Occipital lobe (tissue), 2 donors: ENCODE data around the gene DLG2. TPM values are rescaled to one million over a fixed set of nuclear protein-coding genes. Genes with fewer than 3 reads are reported as not detected.

Source experiments
- DNase-seq: peaks from one replicate; lab custom pipeline; 2025; lab: John Stamatoyannopoulos, UW
- total RNA-seq: library from RNA; depleted of rRNA; stranded (reverse); fragments of >200 nt; gene quantifications from one replicate; pipeline ENCODE4 v1.2.3, GENCODE V29; 2014

The DLG2 gene
- total RNA-seq, 1 donor from 2014 or later: 353 TPM

GRCh38 chr11:84566671-84567070 lies 1060.5 kb downstream of the DLG2 start:
- no peak for DNase-seq

DNA sequence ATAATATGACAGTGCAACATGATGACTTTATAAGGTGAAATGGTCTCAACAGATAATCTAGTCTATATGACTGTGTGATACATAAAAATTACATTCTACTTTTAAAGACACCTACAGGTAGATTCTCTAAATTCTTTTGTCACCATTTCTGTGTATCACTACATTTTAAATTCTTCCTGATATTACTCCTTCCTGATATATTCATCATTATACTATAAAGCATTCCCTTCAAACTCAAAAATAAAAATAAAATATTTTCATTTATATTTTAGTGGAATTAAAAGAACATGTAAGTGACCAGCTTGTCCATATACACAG lies 1062.3 kb downstream of the DLG2 start:
- no peak for DNase-seq

DNA sequence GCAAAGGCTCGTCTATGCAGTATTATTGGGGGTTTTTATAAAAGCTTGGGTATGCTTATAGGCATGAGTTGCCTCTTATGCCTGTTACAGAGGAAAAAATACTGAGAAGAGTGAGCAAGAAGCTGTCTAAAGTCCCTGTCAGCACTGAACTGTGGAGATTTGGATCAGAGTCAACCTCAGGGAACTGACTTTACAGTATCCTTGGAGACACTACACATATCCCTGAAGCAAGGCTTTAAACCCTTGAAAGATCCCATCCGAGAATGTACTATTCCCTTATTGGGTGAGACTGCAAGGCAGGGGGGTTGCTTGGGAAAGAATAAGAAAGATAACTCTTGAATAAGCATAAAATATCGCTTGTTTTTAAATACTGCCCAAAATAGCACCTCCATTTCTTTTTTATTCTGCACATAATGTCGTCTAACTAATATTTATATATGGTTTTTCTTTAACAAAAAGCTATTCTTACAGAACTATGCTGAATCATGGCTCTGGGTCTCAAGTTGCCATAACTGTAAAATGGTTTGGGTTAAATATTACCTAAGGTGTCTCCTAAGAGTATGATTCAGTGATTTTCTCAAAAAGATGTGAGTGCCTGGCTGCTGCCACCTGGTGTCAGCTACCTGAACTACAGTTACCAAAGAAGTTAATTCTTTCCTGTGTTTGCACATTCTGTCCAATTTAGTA lies 1062.8 kb downstream of the DLG2 start:
- DNase-seq: no peak

DNA sequence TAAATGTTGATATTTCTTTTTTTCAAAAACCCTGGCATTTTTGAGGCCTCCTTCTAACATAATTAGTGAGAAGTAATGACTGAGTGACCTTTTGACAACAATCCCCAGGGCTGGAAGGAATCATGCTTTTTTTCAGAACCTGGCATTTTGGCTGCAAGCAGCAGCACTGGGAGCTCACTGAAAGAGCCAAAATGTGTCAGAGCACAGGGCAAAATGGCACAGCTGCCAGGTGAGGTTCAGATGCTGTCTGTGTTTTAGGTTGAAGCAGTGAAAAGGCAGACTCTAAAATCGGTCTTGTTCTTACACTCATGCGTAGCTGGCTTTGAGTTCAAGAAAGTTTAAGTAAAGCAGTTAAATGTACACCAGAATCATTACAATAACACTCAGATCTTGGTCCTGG lies 1063.8 kb downstream of the DLG2 start:
- no peak for DNase-seq

- no peak for DNase-seq
Observed at GRCh38 chr11:84560206-84560605, 1066.9 kb downstream of the DLG2 start.

- peak; percentile 10 for DNase-seq
Observed at GRCh38 chr11:84558085-84558905, 1068.8 kb downstream of the DLG2 start.

DNA sequence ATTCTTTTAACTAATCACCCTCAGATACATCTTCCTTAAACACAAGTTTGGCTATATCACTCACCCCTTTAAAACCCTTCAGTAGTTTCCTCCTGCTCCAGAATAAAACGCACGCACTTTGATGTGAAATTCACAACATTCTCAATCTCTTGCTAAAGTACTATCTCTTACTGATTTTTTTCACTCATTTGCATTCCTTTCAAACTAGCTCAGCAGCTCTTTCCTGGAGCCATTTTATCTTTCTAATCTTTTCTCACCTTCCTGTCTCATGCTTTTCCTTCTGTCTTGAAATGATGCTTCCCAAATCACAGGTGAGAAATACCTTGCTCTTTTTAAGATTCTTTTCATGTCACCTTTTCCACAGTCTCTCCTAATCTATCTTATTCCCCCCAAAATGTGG lies 1074.4 kb downstream of the DLG2 start:
- no peak for DNase-seq

DNA sequence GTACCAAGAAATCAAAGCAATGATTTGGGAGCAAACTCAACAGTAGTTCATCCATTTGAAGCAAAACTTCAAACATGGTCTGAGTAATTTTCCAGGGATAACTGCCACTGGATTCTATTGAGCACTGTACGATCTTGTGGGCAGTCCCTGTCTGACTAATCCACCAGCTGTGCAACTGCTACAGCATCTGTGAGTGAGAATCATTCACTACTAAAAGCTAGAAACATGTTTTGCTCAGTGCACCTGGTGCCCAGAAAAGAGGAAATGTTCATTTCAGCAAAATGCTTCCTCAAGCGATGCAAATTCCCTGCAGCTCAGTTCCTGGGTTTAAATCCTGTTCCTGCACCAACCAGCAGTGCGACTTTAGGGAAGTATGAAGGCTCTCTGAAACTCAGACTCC lies 1077.9 kb downstream of the DLG2 start:
- DNase-seq: peak; percentile 31

DNA sequence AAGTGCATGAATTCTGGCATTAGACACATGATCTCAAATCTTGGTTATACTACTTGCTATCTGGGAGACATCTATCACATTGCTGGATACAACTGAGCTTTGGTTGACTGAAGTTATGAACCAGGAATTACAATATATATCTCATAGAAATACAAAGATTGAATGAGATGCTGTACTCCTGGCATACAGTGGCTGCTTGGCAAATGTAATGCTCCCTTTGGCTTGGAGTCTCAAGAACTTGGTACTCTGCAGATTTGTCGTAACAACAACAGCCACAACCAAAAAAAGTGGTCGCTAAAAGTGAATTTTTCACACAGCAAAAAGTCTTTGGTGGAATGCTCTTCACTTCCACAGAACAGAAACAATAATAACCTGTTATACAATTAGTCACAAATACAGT lies 1082.6 kb downstream of the DLG2 start:
- DNase-seq: no peak

- DNase-seq: no peak
Observed at GRCh38 chr11:84543367-84544159, 1083.6 kb downstream of the DLG2 start.

GRCh38 chr11:84541731-84542340 lies 1085.3 kb downstream of the DLG2 start:
- no peak for DNase-seq

DNA sequence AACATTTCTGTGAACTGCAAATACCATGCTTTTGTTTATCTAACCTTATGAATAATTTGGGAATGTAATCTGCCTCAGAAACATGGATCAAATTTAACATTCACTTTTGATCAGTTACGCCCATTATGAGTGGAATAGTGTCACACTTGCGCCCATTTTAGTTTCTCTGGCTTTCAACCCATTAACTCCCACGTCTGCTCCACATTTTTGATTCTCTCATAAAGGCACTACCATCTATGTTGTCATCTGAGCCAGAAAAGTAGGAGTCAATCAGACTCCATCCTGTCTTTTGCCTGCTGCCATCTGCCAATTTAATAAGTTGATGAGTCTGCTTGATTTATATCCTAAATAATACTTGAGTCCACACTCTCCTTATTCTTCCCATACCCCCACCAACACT lies 1090.7 kb downstream of the DLG2 start:
- DNase-seq: no peak

- DNase-seq: no peak
Observed at GRCh38 chr11:84532364-84532763, 1094.8 kb downstream of the DLG2 start.

DNA sequence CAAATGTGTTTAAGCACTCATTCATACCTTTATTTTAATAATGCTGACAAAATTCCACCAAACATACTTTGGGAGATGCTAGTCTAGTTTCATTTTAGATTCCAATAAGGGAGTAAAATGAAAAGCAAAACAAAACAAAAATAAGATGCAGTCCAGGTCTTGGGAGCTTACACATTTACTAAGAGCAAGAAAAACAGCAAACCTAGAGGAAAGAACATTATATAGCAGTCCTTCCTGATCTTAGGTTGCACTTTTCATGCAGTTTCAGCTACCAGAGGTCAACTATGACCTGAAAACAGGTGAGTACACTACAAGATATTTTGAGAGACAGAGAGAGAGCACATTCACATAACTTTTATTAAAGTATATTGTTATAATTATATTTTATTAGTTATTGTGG lies 1100.9 kb downstream of the DLG2 start:
- no peak for DNase-seq

GRCh38 chr11:84524422-84525051 lies 1102.6 kb downstream of the DLG2 start:
- DNase-seq: no peak

- DNase-seq: no peak
Observed at GRCh38 chr11:84522331-84522730, 1104.8 kb downstream of the DLG2 start.

DNA sequence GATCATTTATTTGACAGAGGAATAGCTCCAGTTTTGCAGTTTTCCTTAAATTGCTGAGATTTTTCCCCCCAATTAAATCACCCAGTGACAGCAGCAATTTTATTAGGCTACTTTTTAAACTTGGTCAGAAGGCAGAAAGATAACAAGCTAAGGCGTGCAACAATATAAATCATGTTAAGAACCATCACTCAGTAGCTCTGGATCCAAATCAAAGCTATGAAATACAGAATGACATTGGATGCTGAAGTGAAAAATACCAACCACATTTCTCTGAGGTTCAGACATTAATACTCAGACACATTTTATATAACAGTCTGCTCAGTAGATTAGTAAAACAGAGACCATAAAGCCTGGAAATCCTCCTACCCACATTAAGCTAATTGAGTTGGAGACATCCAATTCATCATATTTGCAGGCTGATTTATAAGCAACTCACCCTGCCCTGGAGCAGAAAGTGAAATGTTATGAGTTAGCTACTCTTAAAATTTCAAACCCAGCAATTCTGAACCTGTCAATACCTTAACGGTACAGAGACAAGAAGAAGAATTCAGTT lies 1108.4 kb downstream of the DLG2 start:
- DNase-seq: no peak

DNA sequence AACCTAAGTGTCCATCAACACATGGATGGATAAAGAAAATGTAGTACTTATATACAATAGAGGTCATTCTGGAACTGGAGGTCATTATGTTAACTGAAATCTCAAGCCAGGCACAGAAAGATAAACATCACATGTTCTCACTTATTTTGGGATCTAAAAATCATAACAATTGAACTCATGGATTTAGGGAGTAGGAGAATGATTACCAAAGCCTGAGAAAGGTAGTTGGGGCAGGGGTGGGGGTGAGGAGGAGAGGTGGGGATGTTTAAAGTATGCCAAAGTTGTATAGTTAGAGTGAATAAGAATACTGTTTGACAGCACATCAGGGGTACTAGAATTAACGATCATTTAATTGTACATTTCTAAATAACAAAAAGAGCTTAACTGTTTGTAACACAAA lies 1112.7 kb downstream of the DLG2 start:
- DNase-seq: no peak

- DNase-seq: no peak
Observed at GRCh38 chr11:84503503-84503902, 1123.6 kb downstream of the DLG2 start.

GRCh38 chr11:84501750-84502149 lies 1125.4 kb downstream of the DLG2 start:
- DNase-seq: no peak

DNA sequence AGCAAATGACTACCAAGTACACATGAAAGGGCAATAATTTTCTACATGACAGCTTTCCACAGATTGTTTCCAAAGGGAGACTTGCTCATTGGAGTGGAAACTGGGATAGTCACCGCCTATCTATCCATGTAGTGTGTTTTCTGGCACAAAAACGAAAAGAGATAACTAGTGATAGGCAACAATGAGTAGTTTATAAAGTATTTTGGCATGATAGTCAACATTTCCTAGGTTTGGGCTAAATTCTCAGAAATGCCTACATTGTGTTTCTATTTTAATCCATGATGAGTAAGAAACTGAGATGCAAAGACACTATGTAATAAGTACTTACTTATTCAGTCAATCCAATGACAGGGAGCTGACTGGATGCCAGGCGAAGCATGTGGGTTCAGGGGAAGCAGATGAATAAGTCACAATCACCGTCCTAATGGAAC lies 1129.1 kb downstream of the DLG2 start:
- DNase-seq: peak; percentile 8
